RWPE2 (cell line): ENCODE data around the gene B4GALNT4.

Experiments
- ATAC-seq: fragments of 200-7000 bp; cut with Tn5 transposase; 3 replicates; pipeline ENCODE4 v1.9.1; 2021; ENCODE audit warnings: low read depth
- DNase-seq: peaks from one replicate; pipeline ENCODE4 v3.0.0-alpha.2; 2020; ENCODE audit warnings: low spot score
- H3K27ac ChIP-seq: fragments of 450-650 bp; 2 replicates; pipeline ENCODE4 v1.5.1; 2017; ENCODE audit warnings: mild to moderate bottlenecking; ENCODE audit not compliant: poor library complexity, severe bottlenecking
- H3K27me3 ChIP-seq: fragments of 250-450 bp; sonication (Bioruptor Pico); 2 replicates; pipeline ENCODE4 v1.5.1; 2021; ENCODE audit warnings: mild to moderate bottlenecking, moderate library complexity; ENCODE audit not compliant: insufficient read depth, poor library complexity, severe bottlenecking
- H3K36me3 ChIP-seq: fragments of 250-450 bp; sonication (Bioruptor Pico); 2 replicates; pipeline ENCODE4 v1.5.1; 2020; ENCODE audit warnings: low read depth, mild to moderate bottlenecking, moderate library complexity
- H3K4me1 ChIP-seq: fragments of 250-450 bp; sonication (Bioruptor Pico); 2 replicates; pipeline ENCODE4 v1.5.1; 2021; ENCODE audit warnings: mild to moderate bottlenecking, moderate library complexity; ENCODE audit not compliant: insufficient read depth, poor library complexity, severe bottlenecking
- H3K4me3 ChIP-seq: fragments of 250-450 bp; sonication (Bioruptor Pico); 2 replicates; pipeline ENCODE4 v1.5.1; 2021; ENCODE audit warnings: mild to moderate bottlenecking, moderate library complexity; ENCODE audit not compliant: severe bottlenecking
- H3K9me3 ChIP-seq: fragments of 250-450 bp; sonication (Bioruptor Pico); 2 replicates; pipeline ENCODE4 v1.5.1; 2021; ENCODE audit warnings: mild to moderate bottlenecking, moderate library complexity; ENCODE audit not compliant: severe bottlenecking
- CTCF ChIP-seq: fragments of 450-650 bp; IDR thresholded peaks from one replicate; pipeline ENCODE4 v1.5.1; 2017; ENCODE audit warnings: mild to moderate bottlenecking, moderate library complexity; ENCODE audit not compliant: poor library complexity, severe bottlenecking

Gene B4GALNT4

GRCh38 chr11:377883-378500 is 8.7 kb downstream of the B4GALNT4 start:
- Histone ChIP-seq H3K27ac (no peak overlapping the region), H3K27me3 (no peaks in the 10 kb centered on the region), H3K4me3 (no peak overlapping the region), H3K4me1 (no peaks in the 10 kb centered on the region), H3K9me3 (no peaks in the 10 kb centered on the region), H3K36me3 (peaks cover 15% of the 10 kb centered on the region)
- DNase-seq (no peak), ATAC-seq (peak; percentile 26)
- no peak for TF ChIP-seq CTCF

- no peaks in the 10 kb centered on the region for H3K9me3 ChIP-seq
- H3K4me1 ChIP-seq: no peaks in the 10 kb centered on the region
- H3K27ac ChIP-seq: no peak overlapping the region
- H3K4me3 ChIP-seq: no peak overlapping the region
- no peak for TF ChIP-seq CTCF
- no peaks in the 10 kb centered on the region for H3K27me3 ChIP-seq
- 0 out of 2 replicates have a peak, but pooled peaks cover 9% of the 10 kb centered on the region for H3K36me3 ChIP-seq
- DNase-seq (no peak), ATAC-seq (no peak)
Measured at GRCh38 chr11:379205-380094, 10.2 kb downstream of the B4GALNT4 start.

- ATAC-seq: no peak
- H3K4me3 ChIP-seq: no peak overlapping the region
Measured at GRCh38 chr11:380095-380480, 10.8 kb downstream of the B4GALNT4 start.

GRCh38 chr11:380491-380890 is 11.2 kb downstream of the B4GALNT4 start:
- Histone ChIP-seq H3K4me3 (no peak overlapping the region), H3K4me1 (no peaks in the 10 kb centered on the region), H3K36me3 (0 out of 2 replicates have a peak, but pooled peaks cover 7% of the 10 kb centered on the region), H3K27ac (no peak overlapping the region), H3K27me3 (no peaks in the 10 kb centered on the region), H3K9me3 (no peaks in the 10 kb centered on the region)
- no peak for TF ChIP-seq CTCF
- DNase-seq: no peak
- no peak for ATAC-seq

More at GRCh38 chr11:380095-380480, 10.8 kb downstream of the B4GALNT4 start:
- no peaks in the 10 kb centered on the region for H3K27me3 ChIP-seq
- TF ChIP-seq CTCF: no peak
- no peak for DNase-seq
- no peak overlapping the region for H3K27ac ChIP-seq
- H3K36me3 ChIP-seq: 0 out of 2 replicates have a peak, but pooled peaks cover 9% of the 10 kb centered on the region
- no peaks in the 10 kb centered on the region for H3K9me3 ChIP-seq
- no peaks in the 10 kb centered on the region for H3K4me1 ChIP-seq
